ENCODE results near the gene MAP7.

Gene MAP7

DNA sequence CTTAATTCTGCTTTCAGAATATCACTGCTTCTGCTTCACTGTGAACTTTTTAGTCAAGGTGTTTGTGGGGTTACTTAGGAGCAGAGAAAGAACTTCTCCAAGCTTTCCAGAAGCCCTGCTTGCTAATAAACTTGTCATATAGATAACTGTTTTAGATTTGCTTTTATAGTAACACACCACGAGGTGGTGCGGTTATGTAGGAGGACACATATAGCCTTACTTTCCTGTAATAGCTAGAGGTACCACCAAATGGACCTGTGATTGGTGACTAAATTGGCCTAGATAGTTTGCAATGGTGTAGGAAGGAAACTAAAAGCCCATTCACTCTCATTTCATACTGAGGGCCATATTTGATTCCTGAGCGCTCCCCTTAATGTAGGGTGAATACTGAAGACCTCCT lies 208.3 kb downstream of the MAP7 start:
- Histone ChIP-seq H2AFZ (ENCODE audit: low read length) (no peak overlapping the region), H3K9ac (ENCODE audit: low read length) (no peak overlapping the region), H3K4me2 (ENCODE audit: low read depth, low read length) (no peak overlapping the region), H3K4me3 (ENCODE audit: low read length) (no peak overlapping the region), H3F3A (ENCODE audit: insufficient read depth, low read length) (no peaks in the 10 kb centered on the region), H3K27ac (ENCODE audit: low read length) (no peak overlapping the region), H3K9me2 (replicated peaks; ENCODE audit: insufficient read depth, low read length) (no peaks in the 10 kb centered on the region), H3K36me3 (replicated peaks; ENCODE audit: insufficient read depth, low read length) (no peaks in the 10 kb centered on the region), H3K9me3 (replicated peaks; ENCODE audit: insufficient read depth, low read length) (no peaks in the 10 kb centered on the region), H3K79me2 (ENCODE audit: low read length) (no peaks in the 10 kb centered on the region), H4K20me1 (ENCODE audit: insufficient read depth, low read length) (no peaks in the 10 kb centered on the region), H3K27me3 (replicated peaks; ENCODE audit: insufficient read depth, low read length) (no peaks in the 10 kb centered on the region), H3K4me1 (ENCODE audit: low read length) (no peaks in the 10 kb centered on the region)
- DNase-seq: no peak
- TF ChIP-seq, protein P1, sequence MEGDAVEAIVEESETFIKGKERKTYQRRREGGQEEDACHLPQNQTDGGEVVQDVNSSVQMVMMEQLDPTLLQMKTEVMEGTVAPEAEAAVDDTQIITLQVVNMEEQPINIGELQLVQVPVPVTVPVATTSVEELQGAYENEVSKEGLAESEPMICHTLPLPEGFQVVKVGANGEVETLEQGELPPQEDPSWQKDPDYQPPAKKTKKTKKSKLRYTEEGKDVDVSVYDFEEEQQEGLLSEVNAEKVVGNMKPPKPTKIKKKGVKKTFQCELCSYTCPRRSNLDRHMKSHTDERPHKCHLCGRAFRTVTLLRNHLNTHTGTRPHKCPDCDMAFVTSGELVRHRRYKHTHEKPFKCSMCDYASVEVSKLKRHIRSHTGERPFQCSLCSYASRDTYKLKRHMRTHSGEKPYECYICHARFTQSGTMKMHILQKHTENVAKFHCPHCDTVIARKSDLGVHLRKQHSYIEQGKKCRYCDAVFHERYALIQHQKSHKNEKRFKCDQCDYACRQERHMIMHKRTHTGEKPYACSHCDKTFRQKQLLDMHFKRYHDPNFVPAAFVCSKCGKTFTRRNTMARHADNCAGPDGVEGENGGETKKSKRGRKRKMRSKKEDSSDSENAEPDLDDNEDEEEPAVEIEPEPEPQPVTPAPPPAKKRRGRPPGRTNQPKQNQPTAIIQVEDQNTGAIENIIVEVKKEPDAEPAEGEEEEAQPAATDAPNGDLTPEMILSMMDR (IDR thresholded peaks at IDR 0.05; ENCODE audit: low read length): no peak
- no peak for TF ChIP-seq EZH2 (optimal IDR thresholded peaks at IDR 0.05; ENCODE audit: low read depth, low read length)
- TF ChIP-seq EZH2phosphoT487 (IDR thresholded peaks at IDR 0.05; ENCODE audit: low read length): no peak

DNA sequence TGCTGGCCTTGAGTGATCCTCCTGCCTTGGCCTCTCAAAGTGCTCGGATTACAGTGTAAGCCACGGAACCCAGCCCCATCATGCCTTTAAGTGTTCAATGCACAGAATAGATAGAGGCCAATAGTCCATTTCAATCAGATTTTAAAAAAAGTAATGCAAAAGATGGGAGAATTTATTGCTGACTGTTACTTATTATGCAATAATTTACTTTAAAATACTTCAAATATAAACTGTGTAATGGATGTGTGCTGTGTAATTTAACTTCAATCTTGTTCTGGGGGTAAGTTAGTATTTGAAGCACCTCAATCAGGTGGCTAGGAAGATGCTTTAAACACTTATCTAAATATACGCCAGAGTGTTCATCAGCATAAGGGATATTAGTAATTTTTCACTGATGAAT lies 208.9 kb downstream of the MAP7 start:
- Histone ChIP-seq H3K4me2 (ENCODE audit: low read depth, low read length) (no peak overlapping the region), H3K9me3 (replicated peaks; ENCODE audit: insufficient read depth, low read length) (no peaks in the 10 kb centered on the region), H3K79me2 (ENCODE audit: low read length) (no peaks in the 10 kb centered on the region), H3K4me1 (ENCODE audit: low read length) (no peaks in the 10 kb centered on the region), H3K27me3 (replicated peaks; ENCODE audit: insufficient read depth, low read length) (no peaks in the 10 kb centered on the region), H3K36me3 (replicated peaks; ENCODE audit: insufficient read depth, low read length) (no peaks in the 10 kb centered on the region), H2AFZ (ENCODE audit: low read length) (no peak overlapping the region), H3K9me2 (replicated peaks; ENCODE audit: insufficient read depth, low read length) (no peaks in the 10 kb centered on the region), H3K4me3 (ENCODE audit: low read length) (no peak overlapping the region), H3F3A (ENCODE audit: insufficient read depth, low read length) (no peaks in the 10 kb centered on the region), H4K20me1 (ENCODE audit: insufficient read depth, low read length) (no peaks in the 10 kb centered on the region), H3K9ac (ENCODE audit: low read length) (no peak overlapping the region), H3K27ac (ENCODE audit: low read length) (no peak overlapping the region)
- no peak for DNase-seq
- TF ChIP-seq, protein P1 (IDR thresholded peaks at IDR 0.05; ENCODE audit: low read length): no peak
- TF ChIP-seq EZH2 (optimal IDR thresholded peaks at IDR 0.05; ENCODE audit: low read depth, low read length) (no peak), EZH2phosphoT487 (IDR thresholded peaks at IDR 0.05; ENCODE audit: low read length) (no peak)

DNA sequence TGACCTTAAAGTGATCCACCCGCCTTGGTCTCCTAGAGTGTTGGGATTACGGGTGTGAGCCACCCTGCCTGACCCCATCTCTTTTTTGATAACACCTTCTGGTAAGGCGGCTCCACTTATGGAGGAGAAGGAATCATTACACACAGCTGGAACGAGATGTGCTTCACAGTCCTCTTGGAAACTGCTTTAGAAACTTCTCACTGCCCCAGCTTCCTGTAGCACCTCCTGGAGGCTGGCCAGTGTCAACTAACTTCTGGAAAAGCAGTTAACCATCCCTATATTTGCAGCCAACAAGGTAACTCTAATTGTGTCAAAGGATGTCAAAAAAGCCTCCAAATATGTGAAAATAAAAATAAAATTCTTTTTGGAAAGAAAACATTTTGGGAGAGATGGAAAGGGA lies 211.7 kb downstream of the MAP7 start:
- Histone ChIP-seq H3K4me3 (ENCODE audit: low read length) (no peak overlapping the region), H2AFZ (ENCODE audit: low read length) (no peak overlapping the region), H3K4me1 (ENCODE audit: low read length) (no peaks in the 10 kb centered on the region), H3K9me2 (replicated peaks; ENCODE audit: insufficient read depth, low read length) (no peaks in the 10 kb centered on the region), H4K20me1 (ENCODE audit: insufficient read depth, low read length) (no peaks in the 10 kb centered on the region), H3K27ac (ENCODE audit: low read length) (no peak overlapping the region), H3K27me3 (replicated peaks; ENCODE audit: insufficient read depth, low read length) (no peaks in the 10 kb centered on the region), H3K9me3 (replicated peaks; ENCODE audit: insufficient read depth, low read length) (no peaks in the 10 kb centered on the region), H3K9ac (ENCODE audit: low read length) (no peak overlapping the region), H3F3A (ENCODE audit: insufficient read depth, low read length) (no peaks in the 10 kb centered on the region), H3K4me2 (ENCODE audit: low read depth, low read length) (no peak overlapping the region), H3K79me2 (ENCODE audit: low read length) (no peaks in the 10 kb centered on the region), H3K36me3 (replicated peaks; ENCODE audit: insufficient read depth, low read length) (no peaks in the 10 kb centered on the region)
- TF ChIP-seq, protein P1 (IDR thresholded peaks at IDR 0.05; ENCODE audit: low read length): no peak
- no peak for TF ChIP-seq EZH2 (optimal IDR thresholded peaks at IDR 0.05; ENCODE audit: low read depth, low read length)
- TF ChIP-seq EZH2phosphoT487 (IDR thresholded peaks at IDR 0.05; ENCODE audit: low read length): no peak
- DNase-seq: no peak

Data from MM.1S (cell line).